ENCODE results near the gene TEDDM1. TPM values are rescaled to one million over a fixed set of nuclear protein-coding genes. Genes with fewer than 3 reads are reported as not detected.
"Not testable (repeated sequence)": the region's sequence is repeated elsewhere in the genome, so short reads cannot be mapped to it uniquely, and the experiment has no call there.

TEDDM1 gene, protein sequence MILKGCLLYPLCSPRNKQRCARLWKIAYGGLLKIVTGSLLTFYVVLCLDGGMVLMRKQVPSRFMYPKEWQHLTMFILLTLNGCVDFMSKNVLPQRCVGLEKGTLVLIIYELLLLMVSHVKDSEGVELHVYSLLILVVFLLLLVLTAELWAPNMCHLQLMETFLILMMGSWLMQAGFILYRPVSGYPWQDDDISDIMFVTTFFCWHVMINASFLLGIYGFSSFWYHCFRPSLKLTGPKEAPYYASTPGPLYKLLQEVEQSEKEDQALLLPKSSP
- not detected for total RNA-seq

DNA sequence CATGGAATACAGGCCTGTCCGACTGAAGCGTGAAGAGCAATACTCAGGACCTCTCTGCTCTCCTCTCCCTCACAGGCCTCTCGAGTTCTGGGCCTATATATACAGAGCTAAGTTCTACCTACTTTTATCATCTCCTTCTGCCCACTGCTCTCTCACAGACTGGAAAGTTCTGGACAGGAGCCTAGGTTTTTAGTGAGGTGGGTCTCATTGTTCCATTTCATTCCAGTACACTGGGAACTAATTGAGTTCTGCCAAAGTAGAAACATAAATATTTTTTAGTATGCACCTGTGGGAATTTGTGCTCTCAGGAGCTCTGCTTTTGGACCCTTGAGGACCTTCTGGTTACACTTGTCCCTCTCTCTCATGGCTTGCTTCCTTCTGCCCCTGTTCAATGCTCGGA is at the start of gene TEDDM1:
Gene TEDDM1 (minus strand): TSS at position 101 of the 400 bp plus-strand sequence. CDS start 182 bp downstream, outside the sequence.
- no peak for DNase-seq
- intact Hi-C loops (cut with DNase I) = no loop called here
- H3K27ac ChIP-seq = no peak within 1 kb of the TSS
- no peak within 1 kb of the TSS for H3K4me3 ChIP-seq
- TF ChIP-seq, protein P1, sequence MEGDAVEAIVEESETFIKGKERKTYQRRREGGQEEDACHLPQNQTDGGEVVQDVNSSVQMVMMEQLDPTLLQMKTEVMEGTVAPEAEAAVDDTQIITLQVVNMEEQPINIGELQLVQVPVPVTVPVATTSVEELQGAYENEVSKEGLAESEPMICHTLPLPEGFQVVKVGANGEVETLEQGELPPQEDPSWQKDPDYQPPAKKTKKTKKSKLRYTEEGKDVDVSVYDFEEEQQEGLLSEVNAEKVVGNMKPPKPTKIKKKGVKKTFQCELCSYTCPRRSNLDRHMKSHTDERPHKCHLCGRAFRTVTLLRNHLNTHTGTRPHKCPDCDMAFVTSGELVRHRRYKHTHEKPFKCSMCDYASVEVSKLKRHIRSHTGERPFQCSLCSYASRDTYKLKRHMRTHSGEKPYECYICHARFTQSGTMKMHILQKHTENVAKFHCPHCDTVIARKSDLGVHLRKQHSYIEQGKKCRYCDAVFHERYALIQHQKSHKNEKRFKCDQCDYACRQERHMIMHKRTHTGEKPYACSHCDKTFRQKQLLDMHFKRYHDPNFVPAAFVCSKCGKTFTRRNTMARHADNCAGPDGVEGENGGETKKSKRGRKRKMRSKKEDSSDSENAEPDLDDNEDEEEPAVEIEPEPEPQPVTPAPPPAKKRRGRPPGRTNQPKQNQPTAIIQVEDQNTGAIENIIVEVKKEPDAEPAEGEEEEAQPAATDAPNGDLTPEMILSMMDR (IDR thresholded peaks at IDR 0.05) = no peak
- no peaks in the 10 kb centered on the region for H3K9me3 ChIP-seq
- no peaks in the 10 kb centered on the region for H3K27me3 ChIP-seq
- H3K36me3 ChIP-seq = no peaks in the 10 kb centered on the region
- H3K4me1 ChIP-seq = no peaks in the 10 kb centered on the region
- no peak within 1 kb of the TSS for H3K9ac ChIP-seq (ENCODE audit: low read depth in 2 of 2, low read length in 2 of 2)

DNA sequence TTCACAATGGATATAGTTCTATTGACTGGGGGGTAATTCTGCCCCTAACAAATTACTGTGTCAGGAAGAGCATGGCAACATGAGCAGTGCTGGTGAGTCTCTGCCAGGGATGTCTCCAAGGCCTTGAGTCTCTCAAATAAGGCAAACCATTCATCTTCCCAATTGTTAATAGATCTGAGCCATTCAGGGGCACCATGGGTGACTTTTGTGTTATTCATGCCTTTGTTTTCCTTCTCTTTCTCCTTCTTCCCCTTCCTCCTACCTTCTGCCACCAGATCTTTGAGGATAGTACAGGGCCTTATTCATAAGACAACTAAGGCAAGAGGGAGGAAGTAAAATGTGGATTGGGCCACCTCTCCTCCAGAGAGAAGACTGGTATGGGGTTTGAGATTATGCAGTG is 49.6 kb upstream of the TEDDM1 start, which contains the start of gene RGSL1:
Gene RGSL1 (plus strand): TSS at position 60 of the 400 bp plus-strand sequence. CDS start 20 bp downstream, at position 80.
- TF ChIP-seq, protein P1 (IDR thresholded peaks at IDR 0.05) = no peak
- Histone ChIP-seq H3K9ac (ENCODE audit: low read depth in 2 of 2, low read length in 2 of 2) (no peak within 1 kb of the TSS), H3K36me3 (no peaks in the 10 kb centered on the region), H3K4me1 (no peaks in the 10 kb centered on the region), H3K4me3 (no peak within 1 kb of the TSS), H3K27ac (no peak within 1 kb of the TSS), H3K9me3 (no peaks in the 10 kb centered on the region), H3K27me3 (no peaks in the 10 kb centered on the region)
- intact Hi-C loops (cut with DNase I) = no loop called here
- DNase-seq = no peak

DNA sequence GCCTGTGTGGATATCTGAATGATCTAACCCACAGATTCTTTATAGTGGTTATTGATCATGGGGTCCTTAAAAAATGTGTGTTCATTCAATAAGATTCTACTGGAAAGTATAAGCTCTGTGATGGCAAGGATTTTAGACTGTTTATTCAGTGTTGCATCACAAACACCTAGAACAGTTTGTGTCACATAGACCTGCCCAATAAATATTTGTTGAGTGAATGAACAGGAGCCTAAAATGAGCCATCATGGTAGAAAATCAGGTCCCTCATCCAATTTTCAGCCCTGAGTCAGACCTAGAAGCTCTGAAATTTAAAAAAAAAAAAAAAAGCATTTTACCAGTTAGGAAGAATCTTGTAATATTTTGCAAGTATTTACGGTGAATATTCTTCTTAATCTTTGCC is 47.2 kb upstream of the TEDDM1 start:
- H3K27ac ChIP-seq = no peak overlapping the region
- no peak overlapping the region for H3K4me3 ChIP-seq
- no peaks in the 10 kb centered on the region for H3K4me1 ChIP-seq
- H3K9me3 ChIP-seq = no peaks in the 10 kb centered on the region
- no peaks in the 10 kb centered on the region for H3K27me3 ChIP-seq
- TF ChIP-seq, protein P1 (IDR thresholded peaks at IDR 0.05) = no peak
- no peaks in the 10 kb centered on the region for H3K36me3 ChIP-seq
- DNase-seq = no peak
- no peak overlapping the region for H3K9ac ChIP-seq (ENCODE audit: low read depth in 2 of 2, low read length in 2 of 2)
- intact Hi-C loops (cut with DNase I) = loop anchor here (5.0 kb wide), 2 partner anchors 145 to 340 kb away; partner anchors contain the start of gene NPL

DNA sequence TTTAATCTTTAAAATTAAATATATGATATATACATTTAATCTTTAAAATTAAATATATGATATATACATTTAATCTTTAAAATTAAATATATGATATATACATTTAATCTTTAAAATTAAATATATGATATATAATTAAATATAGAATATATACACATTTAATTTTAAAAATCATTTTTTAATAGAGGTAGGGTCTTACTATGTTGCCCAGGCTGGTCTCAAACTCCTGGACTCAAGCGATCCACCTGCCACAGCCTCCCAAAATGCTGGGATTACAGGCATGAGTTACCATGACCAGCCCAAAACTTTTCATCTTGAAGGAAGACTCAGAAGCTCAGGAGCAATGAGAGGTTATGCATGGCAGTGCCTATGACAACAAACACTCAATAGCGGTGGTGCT is 46.7 kb upstream of the TEDDM1 start:
- H3K36me3 ChIP-seq; H3K27me3 ChIP-seq; H3K4me3 ChIP-seq; H3K4me1 ChIP-seq; DNase-seq; H3K27ac ChIP-seq; H3K9ac ChIP-seq (ENCODE audit: low read depth in 2 of 2, low read length in 2 of 2); H3K9me3 ChIP-seq: not testable (repeated sequence)
- intact Hi-C loops (cut with DNase I) = loop anchor here (5.0 kb wide), 2 partner anchors 145 to 340 kb away; partner anchors contain the start of gene NPL

DNA sequence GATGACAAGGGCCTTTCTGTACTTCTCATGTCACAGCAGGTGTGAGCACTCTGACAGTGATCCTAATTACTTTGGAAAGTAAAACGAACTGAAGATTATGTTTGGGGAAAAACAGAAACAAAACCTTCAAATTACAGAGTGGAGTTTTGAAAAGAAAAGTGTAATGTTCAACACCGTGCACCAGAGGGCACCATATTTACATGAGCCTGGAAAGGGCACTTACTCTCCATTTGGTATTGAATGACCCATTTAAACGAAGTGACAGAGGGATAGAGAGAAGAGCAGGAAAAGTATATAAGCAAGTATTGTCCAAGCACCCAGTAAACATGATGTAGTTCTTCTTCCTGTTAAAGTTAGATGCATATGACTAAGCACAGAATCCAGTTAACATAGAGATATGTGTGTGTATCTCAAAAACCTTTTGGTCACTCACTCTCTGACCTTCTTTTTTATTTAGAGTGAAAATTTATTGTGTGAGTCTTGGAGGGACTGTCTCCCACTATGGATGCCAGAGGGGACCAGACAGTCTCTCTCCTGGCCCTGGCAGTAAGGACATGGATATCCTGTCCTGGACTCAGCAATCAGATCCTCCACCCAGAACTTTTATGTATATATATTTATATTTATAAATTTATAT is 45.7 kb upstream of the TEDDM1 start:
- no peak overlapping the region for H3K27ac ChIP-seq
- H3K9ac ChIP-seq (ENCODE audit: low read depth in 2 of 2, low read length in 2 of 2) = no peak overlapping the region
- TF ChIP-seq, protein P1 (IDR thresholded peaks at IDR 0.05) = peak; percentile 56
- H3K36me3 ChIP-seq = no peaks in the 10 kb centered on the region
- intact Hi-C loops (cut with DNase I) = loop anchor here (5.0 kb wide), 2 partner anchors 146 to 341 kb away; partner anchors contain the start of gene NPL
- H3K9me3 ChIP-seq = no peaks in the 10 kb centered on the region
- peak; percentile 48 for DNase-seq
- H3K4me3 ChIP-seq = no peak overlapping the region
- no peaks in the 10 kb centered on the region for H3K27me3 ChIP-seq
- no peaks in the 10 kb centered on the region for H3K4me1 ChIP-seq

DNA sequence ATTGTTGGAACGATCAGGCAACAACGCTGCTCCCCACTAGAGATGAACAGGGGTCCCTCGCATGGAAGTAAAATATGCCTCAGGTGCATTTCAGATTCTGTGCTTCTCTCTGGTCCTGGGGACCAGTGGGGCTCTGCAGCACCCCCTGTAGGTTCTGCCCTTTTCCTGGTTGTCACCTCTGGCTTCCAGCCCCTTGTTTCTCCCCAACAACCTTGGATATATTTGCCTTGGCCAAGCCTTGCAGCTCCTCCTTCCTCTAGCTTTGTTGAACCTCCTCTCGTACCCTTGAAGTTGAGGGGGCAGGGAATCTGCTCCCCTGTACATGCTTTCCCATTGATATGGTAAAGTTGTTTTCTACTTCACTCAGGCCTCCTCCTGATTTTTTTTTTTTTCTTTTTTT is 44.0 kb upstream of the TEDDM1 start:
- H3K4me3 ChIP-seq = no peak overlapping the region
- no peak for DNase-seq
- H3K4me1 ChIP-seq = no peaks in the 10 kb centered on the region
- H3K9ac ChIP-seq (ENCODE audit: low read depth in 2 of 2, low read length in 2 of 2) = no peak overlapping the region
- H3K27me3 ChIP-seq = no peaks in the 10 kb centered on the region
- no peaks in the 10 kb centered on the region for H3K36me3 ChIP-seq
- H3K9me3 ChIP-seq = no peaks in the 10 kb centered on the region
- TF ChIP-seq, protein P1 (IDR thresholded peaks at IDR 0.05) = no peak
- no peak overlapping the region for H3K27ac ChIP-seq
- intact Hi-C loops (cut with DNase I) = no loop called here

Measured in colonic mucosa (tissue), 4 donors.